ENCODE measurements around the gene SPECC1.
"Not testable (repeated sequence)": the region's sequence is repeated elsewhere in the genome, so short reads cannot be mapped to it uniquely, and the experiment has no call there.

Gene SPECC1

GRCh38 chr17:20010099-20010863 is 1.1 kb downstream of the SPECC1 start:
- ChIA-PET CTCF (interaction anchor here (0.6 to 1.9 kb wide), 10 partner anchors 13 to 966 kb away, joined by 3 to 19 read pairs (median 4); no protein-coding TSS in a partner anchor), POLR2A (ENCODE audit: low non-redundant PET) (interaction anchor here (0.6 kb wide), 3 partner anchors 63 to 111 kb away, joined by 3 to 9 read pairs (median 6); no protein-coding TSS in a partner anchor)
- peak; percentile 32 for DNase-seq (ENCODE audit: low spot score)
- TF ChIP-seq CTCF (conservative IDR thresholded peaks at IDR 0.05; ENCODE audit: low read depth), result peak; percentile 71
- no peak overlapping the region for H3K27ac ChIP-seq

DNA sequence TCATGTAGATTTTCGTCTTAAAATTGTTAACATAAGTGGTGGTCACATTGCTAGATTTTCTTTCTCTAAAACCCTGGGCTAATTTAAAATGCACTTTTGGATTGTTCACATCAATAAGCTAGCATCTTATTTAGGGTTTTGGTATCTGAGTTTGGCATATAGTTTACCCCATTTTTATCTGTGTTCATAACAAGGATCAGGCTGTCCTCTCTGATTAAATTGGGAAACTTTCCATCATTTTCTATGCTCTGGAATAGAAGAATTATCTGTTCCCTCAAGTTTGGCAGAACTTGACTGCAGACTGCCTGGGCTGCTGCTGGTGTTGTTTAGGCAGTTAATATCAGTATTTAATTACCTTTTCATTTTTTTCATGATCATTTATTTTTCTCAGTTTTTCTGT is 1.8 kb downstream of the SPECC1 start:
- CTCF ChIA-PET, result interaction anchor here (1.9 kb wide), 1 partner anchor 18 kb away, joined by 19 read pairs; no protein-coding TSS in a partner anchor
- TF ChIP-seq CTCF (conservative IDR thresholded peaks at IDR 0.05; ENCODE audit: low read depth), result no peak
- H3K27ac ChIP-seq, result no peak overlapping the region
- DNase-seq (ENCODE audit: low spot score), result no peak
- POLR2A ChIA-PET (ENCODE audit: low non-redundant PET), result interaction anchor here (0.6 kb wide), 1 partner anchor 112 kb away, joined by 9 read pairs; no protein-coding TSS in a partner anchor

DNA sequence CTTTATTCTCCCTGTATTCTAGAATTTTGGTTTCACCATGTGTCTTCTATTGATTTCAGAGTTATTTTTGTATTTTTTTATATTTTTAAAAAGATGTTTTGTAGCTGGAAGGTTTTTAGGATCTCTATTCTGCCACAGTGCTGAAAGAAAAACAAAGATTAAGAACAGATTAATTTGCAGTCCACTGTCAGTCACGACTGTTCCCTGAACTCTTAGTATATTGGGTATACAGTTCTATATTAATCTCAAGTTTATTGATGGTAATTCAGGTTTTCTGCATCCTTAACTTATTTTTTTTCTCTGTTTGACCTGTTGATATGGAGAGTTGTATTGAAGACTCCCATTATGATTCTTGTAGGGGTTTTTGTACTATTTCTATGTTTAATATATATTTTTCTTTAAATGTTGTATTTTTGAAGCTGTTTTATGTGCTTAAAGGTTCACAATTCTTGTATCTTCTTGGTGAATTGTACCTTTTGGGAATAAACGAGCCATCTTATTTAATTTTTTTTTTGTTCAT is 2.9 kb downstream of the SPECC1 start:
- DNase-seq (ENCODE audit: low spot score), result no peak
- TF ChIP-seq CTCF (conservative IDR thresholded peaks at IDR 0.05; ENCODE audit: low read depth), result no peak
- no peak overlapping the region for H3K27ac ChIP-seq
- ChIA-PET POLR2A (ENCODE audit: low non-redundant PET) (no interaction called here), CTCF (interaction anchor here (1.3 kb wide), 1 partner anchor 19 kb away, joined by 3 read pairs; no protein-coding TSS in a partner anchor)

DNA sequence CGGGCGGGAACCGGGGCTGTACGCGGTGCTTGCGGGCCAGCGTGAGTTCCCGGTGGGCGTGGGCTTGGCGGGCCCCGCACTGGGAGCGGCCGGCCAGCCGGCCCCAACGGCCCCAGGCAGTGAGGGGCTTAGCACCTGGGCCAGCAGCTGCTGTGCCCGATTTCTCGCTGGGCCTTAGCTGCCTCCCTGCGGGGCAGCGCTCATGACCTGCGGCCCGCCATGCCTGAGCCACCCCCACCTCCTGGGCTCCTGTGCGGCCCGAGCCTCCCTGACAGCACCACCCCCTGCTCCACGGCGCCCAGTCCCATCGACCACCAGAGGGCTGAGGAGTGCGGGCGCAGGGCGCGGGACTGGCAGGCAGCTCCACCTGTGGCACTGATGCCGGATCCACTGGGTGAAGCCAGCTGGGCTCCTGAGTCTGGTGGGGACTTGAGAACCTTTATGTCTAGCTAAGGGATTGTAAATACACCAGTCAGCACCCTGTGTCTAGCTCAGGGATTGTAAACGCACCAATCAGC is 7.4 kb downstream of the SPECC1 start:
- POLR2A ChIA-PET (ENCODE audit: low non-redundant PET), result interaction anchor here (0.6 kb wide), 2 partner anchors 35 to 98 kb away, joined by 3 to 8 read pairs; no protein-coding TSS in a partner anchor

GRCh38 chr17:20022701-20023100 is 13.5 kb downstream of the SPECC1 start:
- H3K27ac ChIP-seq, result no peak overlapping the region
- no peak for TF ChIP-seq CTCF (conservative IDR thresholded peaks at IDR 0.05; ENCODE audit: low read depth)
- no peak for DNase-seq (ENCODE audit: low spot score)
- CTCF ChIA-PET, result interaction anchor here (1.0 kb wide), 1 partner anchor 13 kb away, joined by 3 read pairs; no protein-coding TSS in a partner anchor
- POLR2A ChIA-PET (ENCODE audit: low non-redundant PET), result no interaction called here

More for the DNA sequence above, 7.4 kb downstream of the SPECC1 start:
- H3K27ac ChIP-seq; DNase-seq (ENCODE audit: low spot score); CTCF ChIA-PET: not testable (repeated sequence)

DNA sequence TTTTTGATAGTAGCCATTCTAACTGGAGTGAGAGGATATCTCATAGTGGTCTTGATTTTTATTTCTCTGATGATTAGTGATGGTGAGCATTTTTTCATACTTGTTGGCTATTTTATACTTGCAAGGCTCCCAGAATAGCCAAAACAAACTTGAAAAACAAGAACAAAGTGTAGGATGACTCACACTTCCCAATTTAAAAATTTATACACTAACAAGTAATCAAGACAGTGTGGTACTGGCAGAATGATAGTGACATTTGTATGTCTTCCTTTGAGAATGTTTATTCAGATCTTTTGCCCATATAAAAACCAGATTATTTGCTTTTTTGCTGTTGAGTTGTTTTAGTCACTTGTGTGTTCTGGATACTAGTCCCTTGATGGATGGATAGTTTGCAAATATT is 17.8 kb downstream of the SPECC1 start:
- ChIA-PET CTCF (no interaction called here), POLR2A (ENCODE audit: low non-redundant PET) (no interaction called here)
- H3K27ac ChIP-seq, result no peak overlapping the region
- no peak for DNase-seq (ENCODE audit: low spot score)
- no peak for TF ChIP-seq CTCF (conservative IDR thresholded peaks at IDR 0.05; ENCODE audit: low read depth)

DNA sequence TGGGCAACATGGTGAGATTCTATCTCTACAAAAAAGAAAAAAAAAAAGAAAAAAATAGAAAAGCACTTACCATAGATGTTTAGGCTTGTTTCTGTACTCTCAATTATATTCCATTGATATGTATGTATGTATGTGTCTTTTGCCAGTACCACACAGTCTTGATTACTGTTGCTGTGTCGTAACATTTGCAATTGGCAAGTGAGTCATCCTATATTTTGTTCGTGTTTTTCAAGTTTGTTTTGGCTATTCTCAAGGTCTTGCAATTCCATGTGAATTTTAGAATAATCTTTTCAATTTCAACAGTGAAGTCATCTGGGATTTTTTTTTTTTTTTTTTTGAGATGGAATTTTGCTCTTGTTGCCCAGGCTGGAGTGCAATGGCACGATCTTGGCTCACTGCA is 19.3 kb downstream of the SPECC1 start:
- no peak for TF ChIP-seq CTCF (conservative IDR thresholded peaks at IDR 0.05; ENCODE audit: low read depth)
- no peak for DNase-seq (ENCODE audit: low spot score)
- ChIA-PET POLR2A (ENCODE audit: low non-redundant PET) (no interaction called here), CTCF (no interaction called here)
- no peak overlapping the region for H3K27ac ChIP-seq

Data from RWPE1 (cell line).